HG03135 (cell line): ENCODE measurements around the gene SLC15A1.

Experiments
- ATAC-seq: cut with Tn5 transposase; IDR thresholded peaks from one replicate; pipeline ENCODE4 v1.9.1; 2021; ENCODE audit warnings: mild to moderate bottlenecking, moderate library complexity; ENCODE audit not compliant: unreplicated experiment

Gene SLC15A1

DNA sequence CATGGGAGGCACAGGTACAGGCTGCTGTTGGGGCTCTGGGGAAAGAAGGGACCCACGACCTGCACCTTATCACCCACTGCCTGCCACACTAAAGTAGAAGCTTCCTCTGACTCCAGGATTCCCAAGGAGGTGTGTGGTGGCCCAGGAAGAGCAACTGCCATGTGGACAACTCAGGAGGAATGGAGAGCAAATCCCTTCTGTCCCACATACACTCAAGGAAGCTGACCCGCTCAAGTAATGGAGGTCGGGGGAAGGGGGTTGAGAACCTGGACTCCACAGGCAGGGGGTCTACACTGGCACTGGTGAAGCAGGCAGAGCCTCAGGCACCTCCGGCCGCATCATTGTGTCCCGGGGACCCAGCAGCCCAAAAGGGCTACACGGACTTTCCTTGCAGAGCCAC is 29.4 kb upstream of the SLC15A1 start:
- ATAC-seq: no peak

DNA sequence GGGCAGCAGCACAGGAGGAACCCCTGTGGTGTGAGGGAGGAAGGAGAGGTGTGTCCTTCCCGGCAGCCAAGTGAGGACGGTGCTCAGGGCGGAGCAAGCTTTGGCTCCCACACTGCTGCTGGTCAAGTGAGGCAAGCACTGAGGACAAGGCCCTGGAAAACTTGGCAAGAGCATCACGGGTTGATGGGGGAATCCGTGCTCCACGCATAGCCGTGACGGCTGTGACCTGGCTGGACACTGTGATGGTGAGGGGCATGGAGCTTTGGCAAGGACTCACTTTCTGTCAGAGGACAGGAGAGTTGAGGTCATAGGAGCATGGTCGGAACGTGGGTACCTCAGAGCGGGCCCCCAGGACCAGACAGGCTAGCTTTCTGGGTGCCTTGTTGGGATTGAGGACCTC is 29.0 kb upstream of the SLC15A1 start:
- ATAC-seq: no peak

GRCh38 chr13:98781045-98781444 is 28.6 kb upstream of the SLC15A1 start:
- no peak for ATAC-seq

GRCh38 chr13:98780451-98780850 is 28.0 kb upstream of the SLC15A1 start:
- no peak for ATAC-seq

DNA sequence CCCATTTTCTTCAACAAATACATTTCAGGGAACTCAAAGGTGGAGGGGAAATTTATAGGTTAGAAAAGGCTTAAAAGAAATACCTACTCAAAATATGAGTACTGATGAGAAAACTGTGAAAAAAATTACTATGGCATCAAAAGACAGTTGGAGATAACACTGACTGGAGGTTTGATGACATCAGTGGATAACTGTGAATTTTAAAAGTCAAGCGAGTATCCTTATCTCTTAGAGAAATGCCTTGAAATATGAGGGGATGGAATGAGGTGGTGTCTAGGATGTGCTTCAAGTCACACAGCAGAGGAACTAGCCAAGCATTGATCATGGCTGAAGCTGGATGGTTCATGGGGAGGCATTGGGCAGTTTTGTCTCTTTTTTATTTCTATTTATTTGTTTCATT is 27.2 kb upstream of the SLC15A1 start:
- ATAC-seq: no peak

GRCh38 chr13:98778749-98779148 is 26.3 kb upstream of the SLC15A1 start:
- ATAC-seq: no peak

GRCh38 chr13:98776644-98777043 is 24.2 kb upstream of the SLC15A1 start:
- no peak for ATAC-seq

- ATAC-seq: no peak
Observed at GRCh38 chr13:98775844-98776598, 23.5 kb upstream of the SLC15A1 start.

DNA sequence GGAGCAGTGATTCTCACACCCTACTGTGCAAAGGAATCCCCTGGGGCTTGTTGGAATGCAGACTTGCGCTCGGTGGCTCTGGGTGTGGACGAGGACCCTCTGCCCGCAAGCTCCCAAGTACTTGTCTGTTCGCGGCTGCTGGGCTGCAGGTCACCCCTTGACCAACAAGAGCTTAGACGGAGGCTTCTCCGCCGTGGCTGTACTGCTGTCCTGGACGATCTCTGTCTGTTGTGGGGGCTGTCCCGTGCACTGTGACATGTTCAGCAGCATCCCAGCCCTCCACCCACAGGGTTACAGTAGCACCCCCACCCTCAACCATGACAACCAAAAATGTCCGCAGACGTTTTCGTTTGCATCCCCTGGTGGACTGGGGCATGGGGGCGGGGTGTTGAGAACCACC is 22.9 kb upstream of the SLC15A1 start:
- no peak for ATAC-seq

DNA sequence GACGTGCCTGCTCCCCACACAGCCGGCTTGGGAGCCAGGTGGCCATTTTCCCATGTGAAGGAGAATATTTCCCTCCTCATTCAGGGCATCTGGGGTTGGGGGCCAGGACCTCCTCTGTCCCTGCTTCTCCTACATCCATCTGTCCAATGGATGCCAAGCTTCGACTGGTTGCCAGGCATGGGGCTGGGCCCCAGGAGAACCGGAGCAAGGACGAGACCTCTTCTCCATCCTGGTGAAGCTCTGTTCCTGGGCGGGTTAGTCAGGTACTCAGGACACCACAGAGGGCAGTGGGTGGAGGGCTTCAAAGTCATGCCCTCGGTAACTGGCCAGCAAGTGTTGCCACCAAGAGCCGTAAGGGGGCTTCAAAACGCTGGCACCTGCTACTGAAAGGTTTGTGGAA is 22.3 kb upstream of the SLC15A1 start:
- ATAC-seq: no peak

DNA sequence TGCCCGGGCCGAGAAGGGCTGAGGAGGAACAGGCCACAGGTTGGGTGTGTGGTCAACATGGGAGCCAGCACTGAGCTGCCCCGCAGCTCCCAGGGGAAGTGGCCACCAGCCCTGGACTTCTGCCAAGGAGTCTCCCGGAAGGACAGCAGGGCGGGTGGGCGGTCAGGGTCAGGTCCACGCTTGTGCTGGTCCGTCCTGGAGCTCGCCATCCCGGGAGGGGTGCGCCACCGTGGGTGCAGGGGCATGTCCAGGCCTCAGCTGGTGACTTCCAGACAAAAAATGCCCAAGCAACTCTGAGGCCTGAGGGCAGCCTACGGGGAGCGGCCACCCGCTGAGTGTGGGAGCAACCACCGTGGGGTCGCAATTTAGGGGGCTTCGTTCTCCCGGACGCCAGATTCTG is 21.4 kb upstream of the SLC15A1 start:
- no peak for ATAC-seq

GRCh38 chr13:98772794-98773452 is 20.5 kb upstream of the SLC15A1 start:
- ATAC-seq: no peak

GRCh38 chr13:98771838-98772611 is 19.6 kb upstream of the SLC15A1 start:
- ATAC-seq: no peak

GRCh38 chr13:98769736-98770135 is 17.3 kb upstream of the SLC15A1 start:
- ATAC-seq: no peak

- ATAC-seq: no peak
Observed at GRCh38 chr13:98768522-98768921, 16.1 kb upstream of the SLC15A1 start.

DNA sequence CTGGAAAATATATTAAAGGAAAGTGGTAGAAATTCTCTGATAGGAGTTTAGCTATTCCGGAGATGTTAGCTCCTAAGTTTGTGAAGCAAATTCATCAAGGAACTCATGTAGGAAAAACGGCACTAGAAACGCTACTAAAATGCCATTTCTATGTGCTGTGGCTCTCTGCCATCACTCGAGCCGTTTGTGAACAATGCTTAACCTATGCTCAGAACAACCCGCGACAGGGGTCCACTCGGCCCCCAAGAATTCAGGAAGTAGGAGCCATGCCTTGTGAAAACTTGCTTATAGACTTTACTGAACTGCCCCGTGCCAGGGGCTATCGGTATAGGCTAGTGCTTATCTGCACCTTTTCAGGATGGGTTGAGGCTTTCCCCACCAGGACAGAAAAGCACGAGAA is 14.2 kb upstream of the SLC15A1 start:
- ATAC-seq: no peak

DNA sequence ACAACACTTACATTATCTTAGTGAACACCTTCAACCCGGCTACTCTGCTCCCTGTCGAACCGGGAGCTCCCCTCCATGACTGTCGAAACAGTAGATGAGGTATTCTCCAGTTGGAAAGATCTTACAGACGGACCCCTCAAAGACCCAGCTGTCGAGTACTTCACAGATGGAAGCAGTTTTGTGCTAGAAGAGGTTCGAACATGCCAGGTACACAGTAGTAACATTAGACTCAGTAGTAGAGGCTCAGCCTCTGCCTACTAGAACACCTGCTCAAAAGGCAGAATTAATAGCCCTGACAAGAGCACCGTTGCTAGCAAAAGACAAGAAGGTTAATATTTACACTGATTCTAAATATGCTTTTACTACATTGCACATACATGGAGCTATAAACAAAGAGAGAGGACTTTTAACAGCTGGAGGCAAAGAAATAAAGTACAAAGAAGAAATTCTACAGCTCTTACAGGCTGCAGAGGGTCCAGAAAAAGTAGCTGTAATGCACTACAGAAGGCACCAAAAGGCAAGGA is 13.6 kb upstream of the SLC15A1 start:
- no peak for ATAC-seq

- ATAC-seq: no peak
Observed at GRCh38 chr13:98761986-98762616, 9.6 kb upstream of the SLC15A1 start.

DNA sequence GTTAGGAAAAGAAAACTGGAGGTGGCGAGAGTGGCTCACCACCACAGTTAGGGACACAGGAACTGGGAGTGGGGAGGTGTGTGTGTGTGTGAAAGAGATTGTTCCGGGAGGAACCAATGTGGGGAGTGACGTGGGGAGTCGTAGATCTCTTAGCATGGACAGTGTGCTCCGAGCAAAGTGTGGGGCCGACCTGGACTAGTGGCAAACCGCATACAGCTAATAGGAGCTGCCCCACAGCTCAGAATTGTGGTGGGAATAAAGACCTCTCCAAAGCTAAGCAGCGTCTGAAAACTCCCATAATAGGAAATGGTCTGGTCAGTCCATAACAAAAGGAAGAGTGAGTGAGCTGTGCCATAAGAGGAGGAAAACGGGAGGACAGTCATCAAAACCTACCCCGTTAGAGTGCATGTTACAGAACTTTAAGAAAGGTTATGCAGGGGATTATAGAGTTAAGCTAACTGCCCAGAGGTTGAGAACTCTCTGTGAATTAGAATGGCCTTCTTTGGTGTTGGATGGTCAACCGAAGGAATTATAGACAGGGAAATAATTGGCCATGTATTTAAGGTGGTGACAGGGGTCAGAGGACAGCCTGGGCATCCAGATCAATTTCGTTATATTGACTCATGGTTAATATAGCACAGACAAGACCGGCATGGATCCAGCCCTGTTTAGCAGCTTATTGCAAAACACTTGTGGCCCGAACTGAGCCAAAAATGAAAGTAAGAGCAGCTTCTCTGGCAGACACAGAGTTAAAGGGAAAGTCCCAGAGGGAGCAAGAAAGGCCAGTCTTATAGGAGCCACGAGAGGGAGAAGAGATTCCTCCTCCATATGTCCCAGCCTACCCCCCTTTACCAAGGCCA is 8.9 kb upstream of the SLC15A1 start:
- no peak for ATAC-seq

DNA sequence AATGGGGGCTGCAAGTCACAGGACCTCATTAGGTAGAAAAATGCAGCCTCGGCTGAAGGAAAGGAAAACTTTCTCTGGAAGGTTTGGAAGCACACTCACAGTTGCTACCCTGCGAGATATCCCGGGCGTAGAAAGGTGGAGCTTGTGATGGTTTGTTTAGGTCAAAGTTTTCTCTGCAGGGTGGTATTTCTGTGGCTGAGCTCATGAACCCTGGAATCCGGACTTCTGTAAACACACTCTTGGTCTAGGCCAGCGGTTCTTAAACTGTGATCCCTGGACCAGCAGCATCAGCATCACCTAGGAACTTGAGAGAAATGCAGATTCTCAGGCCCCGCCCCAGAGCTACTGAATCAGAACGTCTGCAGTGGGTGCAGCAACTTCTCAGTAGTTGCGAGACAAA is 3.3 kb upstream of the SLC15A1 start:
- no peak for ATAC-seq
